ENCODE results near the gene RPUSD1.
"Not testable (repeated sequence)": the region's sequence is repeated elsewhere in the genome, so short reads cannot be mapped to it uniquely, and the experiment has no call there.

Gene RPUSD1

DNA sequence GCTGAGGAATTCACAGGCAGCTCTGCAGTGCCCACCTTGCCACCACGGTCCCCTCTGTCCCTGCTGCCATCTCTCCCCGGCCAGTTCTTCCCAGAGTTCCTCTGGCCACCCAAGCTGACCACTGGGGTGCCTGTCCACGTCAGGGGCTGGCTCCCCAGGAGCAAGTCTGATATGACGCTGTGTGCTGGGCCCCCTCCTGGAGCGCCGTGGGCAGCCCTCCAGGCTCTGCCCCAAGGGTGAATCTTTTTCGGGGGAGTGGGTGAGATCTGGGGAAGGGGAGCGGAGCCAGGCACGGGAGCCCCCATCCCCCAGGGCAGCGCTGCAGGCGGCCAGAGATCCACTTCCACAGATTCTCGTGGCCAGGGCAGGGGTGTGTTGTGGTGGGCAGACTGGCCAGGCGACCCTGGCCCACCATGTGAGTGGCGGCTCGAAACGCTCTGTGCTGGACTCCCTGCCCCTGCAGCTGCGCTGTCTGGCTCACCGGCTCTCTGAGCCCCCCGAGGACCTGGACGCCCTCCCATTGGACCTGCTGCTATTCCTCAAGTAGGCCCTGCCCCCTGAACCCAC, 23.9 kb downstream of the RPUSD1 start:
- no peak for DNase-seq

DNA sequence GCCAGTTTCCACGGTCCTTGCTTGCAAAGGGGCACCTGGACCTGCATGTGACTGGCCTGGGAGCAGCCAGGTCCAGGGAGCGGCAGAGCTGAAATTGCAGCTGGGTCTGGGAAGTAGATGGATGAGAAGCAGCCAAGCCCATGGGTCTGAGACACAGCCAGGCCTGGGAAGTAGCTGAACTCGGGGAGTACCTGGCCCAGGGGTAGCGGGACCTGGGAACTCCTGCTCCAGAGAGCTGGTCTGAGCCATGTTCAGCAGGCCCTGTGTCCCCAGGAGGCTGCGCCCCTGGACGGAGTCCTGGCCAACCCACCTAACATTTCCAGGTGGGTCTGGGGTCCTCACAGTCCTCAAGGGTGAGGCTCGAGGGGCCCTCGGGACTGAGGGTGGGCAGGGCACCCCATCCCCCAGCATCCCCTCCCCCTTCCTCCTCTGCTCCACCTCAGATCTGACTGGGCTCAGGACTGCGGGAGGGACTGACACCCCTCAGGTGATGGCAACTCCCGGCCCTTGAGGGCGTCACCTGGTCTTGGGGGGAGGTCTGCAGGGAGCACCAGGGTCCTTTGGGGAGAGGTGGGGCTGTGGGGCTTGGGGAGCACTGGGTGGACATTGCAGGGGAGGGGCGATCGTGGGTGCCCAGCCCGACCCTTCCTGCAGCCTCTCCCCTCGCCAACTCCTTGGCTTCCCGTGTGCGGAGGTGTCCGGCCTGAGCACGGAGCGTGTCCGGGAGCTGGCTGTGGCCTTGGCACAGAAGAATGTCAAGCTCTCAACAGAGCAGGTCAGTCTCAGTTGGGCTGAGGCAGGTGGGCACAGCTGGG, 24.6 kb downstream of the RPUSD1 start:
- DNase-seq, result no peak

DNA sequence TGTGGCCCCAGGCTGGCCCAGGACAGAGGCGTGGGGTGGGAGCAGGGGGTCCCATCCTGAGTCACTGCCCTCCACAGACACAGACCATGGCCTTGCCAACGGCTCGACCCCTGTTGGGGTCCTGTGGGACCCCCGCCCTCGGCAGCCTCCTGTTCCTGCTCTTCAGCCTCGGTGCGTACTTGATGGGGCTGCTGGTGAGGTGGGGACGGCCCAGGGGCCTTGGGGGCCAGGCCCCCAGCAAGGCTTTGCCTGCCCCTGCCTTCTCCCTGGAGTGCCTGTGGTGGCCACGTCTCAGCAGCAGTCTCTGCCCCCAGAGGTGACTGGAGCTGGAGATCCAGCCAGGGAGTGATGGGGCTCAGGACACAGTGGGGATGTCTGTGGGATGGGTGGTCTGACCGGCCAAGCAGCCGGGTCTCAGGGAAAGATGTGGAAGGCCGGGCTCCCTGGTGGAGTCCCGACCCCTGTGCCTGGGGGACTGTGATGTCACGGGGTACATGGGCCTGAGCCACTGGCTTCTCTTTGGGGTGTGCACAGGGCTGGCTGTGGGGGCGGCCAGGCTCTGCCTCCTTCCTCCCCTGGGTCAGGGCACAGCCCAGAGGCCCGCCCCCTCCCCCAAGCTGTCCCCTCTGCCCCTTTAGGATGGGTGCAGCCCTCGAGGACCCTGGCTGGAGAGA, 25.4 kb downstream of the RPUSD1 start:
- DNase-seq, result no peak

DNA sequence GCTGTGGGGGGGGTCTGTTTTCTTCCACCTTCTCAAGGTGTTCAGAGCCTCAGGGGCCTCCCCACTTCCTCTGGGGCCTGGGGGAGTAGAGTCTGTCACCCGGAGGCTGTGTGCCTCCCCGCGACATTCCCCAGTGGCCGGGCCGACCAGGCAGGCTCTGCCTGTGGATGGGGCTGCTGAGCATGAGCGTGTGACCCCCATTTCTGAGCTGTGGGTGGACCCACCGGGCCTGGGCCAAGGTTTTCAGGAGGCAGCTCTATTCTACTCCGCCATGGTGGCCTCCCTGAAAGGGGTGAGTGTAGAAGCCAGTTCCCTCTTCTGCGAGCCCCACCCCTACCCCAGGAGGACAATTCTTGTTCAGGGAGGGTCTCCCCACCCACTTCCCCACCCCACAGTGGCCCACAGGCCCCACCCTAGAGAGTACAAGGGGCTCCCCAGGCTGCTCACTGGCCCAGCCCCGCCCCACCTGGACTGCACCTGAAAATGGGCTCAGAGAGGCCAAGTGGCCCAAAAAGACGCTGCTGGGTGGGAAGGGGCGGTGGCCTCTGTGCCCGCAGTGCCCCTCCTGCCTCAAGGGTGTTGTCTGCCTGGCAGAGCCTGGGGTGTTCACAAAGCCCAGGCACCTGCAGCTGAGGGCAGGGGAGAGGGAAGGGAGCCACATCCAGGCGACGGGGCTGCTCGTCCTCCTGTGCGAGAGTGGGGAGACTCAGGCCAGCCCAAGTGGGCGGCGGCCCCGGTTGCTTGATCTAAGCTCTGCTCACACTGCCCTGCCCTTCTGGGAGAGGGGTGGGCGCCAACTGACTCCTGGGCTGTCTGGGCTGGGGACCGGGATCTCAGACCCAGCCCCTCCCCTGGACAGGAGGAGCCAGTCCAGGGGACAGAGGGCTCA, 26.3 kb downstream of the RPUSD1 start:
- no peak for DNase-seq

DNA sequence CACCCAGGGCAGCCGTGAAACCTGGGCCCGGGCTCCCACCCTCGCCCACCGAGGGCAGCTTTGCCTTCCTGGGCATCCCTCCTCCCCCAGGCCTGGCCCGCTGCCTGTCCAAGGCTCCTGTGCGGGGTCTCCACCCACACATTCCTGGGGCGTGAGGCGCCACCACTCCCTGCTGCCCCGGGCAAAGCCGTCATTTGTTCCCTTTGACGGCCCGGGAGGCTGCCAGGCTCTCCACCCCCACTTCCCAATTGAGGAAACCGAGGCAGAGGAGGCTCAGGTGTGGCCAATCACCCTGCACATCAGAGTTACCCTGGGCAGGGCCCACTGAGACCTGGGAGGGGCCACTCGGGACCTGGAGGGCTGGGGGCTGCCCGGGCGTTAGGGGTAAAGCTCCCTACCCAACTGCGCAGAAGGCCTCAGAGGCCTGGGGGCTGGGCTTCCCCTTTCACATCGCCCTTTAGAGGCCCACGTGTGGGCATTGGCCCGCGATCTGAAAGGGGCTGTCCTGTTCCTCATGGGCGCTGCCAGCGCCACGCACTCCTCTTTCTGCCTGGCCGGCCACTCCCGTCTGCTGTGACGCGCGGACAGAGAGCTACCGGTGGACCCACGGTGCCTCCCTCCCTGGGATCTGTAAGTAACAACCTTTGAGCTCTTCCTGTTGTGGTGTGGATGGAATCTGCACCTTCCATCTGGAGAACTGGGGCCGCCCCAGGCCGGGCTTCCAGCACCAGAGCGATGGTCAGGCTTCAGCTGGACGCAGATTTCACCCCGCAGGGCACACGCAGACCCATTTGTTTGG, 27.4 kb downstream of the RPUSD1 start, which contains the start of gene MSLN:
Gene MSLN (plus strand): TSS at position 190 of the 799 bp plus-strand sequence. CDS start 1,947 bp downstream, outside the sequence.
- no peak for DNase-seq

DNA sequence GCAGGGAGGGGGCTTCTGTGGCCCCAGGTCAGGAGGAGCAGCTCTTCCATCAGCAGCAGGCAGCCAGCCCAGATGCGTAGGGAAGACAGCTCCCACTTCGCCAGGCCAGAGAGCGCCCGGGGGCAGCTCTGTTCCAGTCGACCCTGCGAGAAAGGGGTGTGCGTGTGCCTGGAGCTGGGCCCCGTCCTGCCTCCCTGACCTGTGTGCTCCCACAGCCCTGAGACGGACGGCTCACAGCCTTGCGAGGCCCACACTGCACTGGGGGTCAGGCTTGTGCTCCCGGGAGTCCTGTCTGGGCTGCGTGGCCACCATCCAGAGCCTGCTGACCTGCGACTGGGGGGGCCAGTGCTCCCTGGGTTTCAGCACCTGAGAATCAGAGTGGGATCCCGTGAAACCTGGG, 28.1 kb downstream of the RPUSD1 start:
- no peak for DNase-seq

DNA sequence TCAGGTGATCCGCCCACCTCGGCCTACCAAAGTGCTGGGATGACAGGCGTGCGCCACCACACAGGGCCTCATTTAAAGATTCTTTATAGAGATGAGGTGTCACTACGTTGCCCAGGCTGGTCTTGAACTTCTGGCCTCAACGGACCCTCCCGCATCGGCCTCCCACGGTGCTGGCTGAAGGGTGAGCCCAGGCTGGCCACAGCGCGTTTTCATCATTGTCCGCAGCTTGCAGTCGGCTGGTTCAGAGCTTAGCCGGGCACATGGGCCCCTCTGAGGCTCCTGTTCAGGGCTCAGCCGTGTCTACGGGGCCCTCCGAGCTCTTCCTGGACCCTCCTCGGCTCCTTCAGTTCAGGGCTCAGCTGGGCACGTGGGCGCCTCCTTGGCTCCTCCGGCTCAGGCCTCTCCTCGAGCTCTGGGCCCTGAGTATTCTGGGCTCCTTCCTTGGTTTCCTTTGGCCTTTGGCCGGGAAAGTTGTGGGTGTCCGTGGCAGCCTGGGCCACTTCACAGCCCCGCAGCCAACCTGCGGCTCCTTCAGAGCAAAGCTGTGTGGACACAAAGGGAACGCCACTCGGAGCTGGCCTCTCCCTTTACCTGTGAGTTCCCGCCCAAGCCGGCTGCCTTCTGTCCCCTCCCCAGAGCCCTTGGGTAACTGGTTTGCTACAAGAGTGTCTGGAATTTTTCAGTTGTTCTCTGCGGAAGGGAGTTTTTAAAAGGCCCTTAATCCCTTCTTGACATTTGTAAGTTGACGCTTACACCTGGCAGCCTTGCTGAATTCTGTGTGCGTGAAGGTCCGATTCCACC, 28.9 kb downstream of the RPUSD1 start:
- no peak for DNase-seq

DNA sequence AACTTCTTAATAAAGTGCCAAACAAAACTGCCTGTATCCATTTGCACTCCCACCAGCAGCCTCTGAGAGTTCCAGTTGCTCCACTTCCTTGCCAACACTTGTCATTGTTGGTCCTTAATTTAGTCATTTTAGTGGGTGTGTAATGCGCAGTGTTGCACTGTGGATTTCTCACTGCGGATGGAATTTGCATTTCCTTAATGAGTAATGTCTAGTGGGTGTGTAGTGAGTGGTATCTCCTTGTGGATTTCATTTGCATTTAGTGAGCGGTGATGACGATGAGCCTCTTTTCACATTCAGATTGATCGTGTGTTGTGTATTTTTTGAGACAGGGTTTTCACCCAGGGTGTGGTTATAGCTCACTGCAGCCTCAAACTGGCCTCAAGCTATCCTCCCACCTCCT, 31.8 kb downstream of the RPUSD1 start:
- DNase-seq, result no peak

DNA sequence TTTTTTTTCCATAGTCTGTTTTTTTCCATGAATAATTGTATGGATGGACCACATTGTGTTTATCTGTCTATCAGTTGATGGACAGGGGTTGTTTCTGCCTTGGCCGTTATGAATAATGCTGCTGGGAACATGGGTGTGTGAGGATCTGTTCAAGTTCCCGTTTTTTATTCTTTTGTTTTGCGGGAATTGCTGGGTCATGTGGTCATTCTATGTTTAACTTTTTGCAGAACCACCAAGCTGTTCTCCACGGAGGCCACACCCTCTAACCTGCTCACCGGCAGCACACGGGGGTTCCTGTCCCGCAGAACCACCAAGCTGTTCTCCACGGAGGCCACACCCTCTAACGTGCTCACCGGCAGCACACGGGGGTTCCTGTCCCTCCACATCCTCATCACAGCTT, 33.5 kb downstream of the RPUSD1 start:
- DNase-seq, result no peak

DNA sequence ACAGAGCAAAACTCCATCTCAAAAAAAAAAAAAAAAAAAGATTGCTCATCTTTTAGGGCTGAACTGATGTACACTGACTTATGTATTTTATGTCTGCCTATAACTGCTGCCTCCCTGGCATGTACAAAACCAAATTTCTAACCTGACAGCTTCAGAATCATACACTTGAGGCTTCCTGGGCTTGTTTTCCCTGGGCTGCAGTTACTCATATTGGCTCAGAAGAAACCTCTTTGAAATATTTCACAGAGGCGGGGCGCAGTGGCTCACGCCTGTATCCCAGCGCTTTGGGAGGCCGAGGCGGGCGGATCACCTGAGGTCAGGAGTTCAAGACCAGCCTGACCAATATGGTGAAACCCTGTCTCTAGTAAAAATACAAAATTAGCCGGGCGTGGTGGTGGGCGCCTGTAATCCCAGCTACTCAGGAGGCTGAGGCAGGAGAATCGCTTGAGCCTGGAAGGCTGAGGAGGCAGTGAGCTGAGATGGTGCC, 34.0 kb downstream of the RPUSD1 start:
- not testable (repeated sequence) for DNase-seq

DNA sequence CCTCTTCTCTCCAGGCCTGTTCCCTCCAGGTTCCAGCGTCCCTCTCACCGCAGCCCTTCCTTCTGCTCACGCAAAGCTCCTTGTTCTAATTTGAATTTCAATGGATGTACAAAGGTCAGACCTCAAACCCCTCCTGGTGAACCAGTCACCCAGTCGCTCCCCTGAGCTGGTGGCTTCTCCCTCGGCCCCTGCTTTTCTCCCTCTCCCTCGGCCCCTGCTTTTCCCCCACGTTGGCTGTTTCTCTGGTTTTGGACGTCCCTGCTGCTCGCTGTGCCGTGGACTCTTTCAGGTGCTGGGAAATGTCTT, 36.2 kb downstream of the RPUSD1 start:
- DNase-seq, result no peak

DNA sequence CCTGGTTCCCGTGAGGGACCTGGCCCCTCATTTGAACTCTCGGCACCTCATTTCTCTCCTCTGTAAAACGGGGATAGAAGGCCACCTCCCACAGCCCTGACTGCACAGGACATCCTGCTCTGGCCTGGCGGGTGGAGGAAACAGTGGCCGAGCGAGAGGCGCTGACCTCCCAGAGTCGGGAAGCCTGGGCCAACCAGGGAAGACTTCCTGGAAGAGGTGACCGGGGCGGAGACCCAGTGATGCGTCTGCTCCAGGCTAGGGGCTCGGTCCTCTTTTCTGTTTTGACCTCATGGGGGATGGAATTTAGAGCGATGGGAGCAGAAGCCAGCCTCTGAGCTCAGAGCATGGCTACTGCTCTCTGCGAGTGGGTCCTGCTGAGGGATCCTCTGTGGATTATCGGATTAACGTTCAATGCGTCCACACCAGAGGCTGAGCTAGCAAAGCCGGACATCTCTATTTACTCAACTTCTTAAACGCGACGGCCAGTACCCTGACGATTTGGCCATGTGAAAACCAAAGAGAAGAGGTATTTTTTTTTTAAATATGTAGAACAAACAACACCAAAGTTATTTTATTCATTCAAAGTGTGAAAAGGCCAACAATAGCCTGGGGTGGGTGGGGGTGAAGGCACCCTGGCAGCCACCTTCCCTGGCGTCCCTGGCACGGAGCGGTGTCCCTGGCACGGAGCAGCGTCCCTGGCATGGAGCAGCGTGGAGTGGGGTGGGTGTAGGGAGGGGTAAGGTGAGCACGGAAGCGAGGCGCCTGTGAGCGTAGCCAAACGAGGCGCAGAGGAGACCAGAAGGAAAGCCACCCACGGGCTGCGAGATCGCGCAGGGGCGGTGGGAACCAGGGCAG, 36.8 kb downstream of the RPUSD1 start:
- DNase-seq, result no peak

DNA sequence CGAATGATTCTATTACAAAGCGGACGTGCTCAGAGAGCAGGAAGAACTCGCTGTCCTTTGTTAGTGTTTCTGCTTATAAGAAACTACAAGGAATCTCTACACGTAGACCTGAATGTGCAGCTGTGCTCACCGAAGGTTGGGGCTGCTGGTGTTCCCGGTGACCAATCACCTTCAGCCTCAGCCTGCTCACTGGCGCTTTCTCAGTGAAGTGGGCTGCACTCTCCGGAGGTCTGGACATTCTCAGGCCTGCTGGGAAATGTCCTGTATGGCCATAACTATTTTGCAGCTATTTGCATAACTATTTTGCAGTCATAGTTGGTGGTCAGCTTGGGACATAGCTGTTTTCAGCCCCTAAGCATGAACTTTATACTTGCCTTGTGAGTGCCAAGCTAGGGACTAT, 37.7 kb downstream of the RPUSD1 start:
- DNase-seq, result no peak

DNA sequence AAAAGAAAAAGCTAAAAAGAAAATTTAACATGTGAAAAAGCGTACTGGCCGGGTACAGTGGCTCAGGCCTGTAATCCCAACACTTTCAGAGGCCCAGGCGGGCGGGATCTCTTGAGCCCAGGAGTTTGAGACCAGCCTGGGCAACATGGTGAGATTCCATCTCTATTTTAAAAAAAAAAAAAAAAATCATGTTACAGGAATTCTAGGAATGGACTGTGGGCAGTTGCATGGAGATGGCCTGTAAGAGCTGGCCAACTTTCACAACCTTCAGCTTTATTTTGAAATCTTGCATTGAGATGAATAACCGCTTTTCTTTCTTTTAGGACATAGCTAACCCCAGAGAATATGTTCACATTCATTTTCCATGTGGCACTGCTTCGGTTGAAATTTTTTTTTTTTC, 39.2 kb downstream of the RPUSD1 start:
- no peak for DNase-seq

DNA sequence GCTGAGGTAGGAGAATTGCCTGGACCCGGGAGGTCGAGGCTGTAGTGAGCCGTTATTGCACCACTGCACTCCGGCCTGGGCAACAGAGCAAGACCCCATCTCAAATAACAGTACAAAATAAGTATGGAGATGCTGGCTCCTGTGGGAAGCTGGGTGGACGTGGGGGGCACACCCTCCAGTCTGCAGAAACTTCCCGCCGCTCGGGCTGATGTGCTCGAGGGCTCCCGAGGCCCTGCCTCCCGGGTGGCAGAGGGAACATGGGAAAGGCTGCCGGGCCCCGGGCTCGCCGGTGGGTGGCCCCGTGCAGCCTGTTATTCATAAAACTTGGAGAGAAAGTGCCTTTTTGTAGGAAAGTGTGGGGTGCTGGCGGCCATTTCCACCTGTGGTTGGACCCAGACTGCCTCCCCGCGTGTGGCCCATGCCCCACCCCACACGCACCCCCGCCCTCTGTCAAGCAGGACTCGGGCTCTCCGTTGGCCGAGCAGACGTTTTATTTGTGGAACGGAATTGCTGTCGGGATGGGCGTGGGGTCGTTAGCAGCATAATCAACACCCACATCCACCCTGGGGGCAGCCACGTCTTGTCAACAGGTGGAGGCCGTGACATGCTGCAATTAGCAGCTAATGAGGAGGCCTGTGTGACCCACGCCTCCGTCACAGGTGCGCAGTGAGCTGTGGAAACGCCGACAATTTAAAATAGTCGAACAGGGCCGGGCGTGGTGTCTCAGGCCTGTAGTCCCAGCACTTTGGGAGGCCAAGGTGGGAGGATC, 40.0 kb downstream of the RPUSD1 start:
- DNase-seq, result no peak

DNA sequence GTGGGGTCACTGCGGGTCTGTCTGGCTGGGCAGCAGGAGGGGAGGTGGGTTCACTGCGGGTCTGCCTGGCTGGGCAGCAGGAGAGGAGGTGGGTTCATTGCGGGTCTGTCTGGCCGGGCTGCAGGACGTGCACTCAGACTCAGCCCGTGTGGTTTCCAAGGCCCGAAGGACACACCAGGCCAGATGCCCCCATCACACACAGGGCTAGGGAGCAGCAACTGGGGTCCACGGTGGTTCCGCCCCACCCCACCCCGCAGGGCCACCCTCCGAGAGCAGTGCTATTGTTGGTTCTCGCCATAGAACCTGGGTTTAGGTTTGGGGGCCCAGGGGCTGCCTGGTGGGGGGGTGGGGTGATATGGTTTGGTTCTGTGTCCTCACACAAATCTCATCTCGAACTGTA, 41.5 kb downstream of the RPUSD1 start:
- DNase-seq, result no peak

DNA sequence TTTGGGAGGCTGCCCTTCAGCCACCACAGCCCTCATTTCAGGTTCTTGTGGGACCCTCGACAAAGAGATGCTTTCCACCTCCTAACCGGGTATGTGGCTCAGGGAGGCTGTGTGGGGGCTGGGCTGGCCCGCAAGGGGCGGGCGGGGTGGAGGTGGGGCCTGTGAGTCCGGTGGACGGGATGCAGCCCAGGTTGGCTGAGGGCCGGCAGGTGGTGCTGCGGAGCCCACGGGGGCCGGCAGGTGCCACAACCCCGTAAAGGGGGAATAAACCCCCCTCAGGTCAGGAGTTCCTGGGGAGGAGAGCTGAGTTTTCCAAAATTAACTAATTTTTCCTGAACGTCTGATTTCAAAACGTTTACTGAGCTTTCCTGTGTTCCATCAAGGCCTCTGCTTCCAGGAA, 42.4 kb downstream of the RPUSD1 start:
- DNase-seq, result no peak

DNA sequence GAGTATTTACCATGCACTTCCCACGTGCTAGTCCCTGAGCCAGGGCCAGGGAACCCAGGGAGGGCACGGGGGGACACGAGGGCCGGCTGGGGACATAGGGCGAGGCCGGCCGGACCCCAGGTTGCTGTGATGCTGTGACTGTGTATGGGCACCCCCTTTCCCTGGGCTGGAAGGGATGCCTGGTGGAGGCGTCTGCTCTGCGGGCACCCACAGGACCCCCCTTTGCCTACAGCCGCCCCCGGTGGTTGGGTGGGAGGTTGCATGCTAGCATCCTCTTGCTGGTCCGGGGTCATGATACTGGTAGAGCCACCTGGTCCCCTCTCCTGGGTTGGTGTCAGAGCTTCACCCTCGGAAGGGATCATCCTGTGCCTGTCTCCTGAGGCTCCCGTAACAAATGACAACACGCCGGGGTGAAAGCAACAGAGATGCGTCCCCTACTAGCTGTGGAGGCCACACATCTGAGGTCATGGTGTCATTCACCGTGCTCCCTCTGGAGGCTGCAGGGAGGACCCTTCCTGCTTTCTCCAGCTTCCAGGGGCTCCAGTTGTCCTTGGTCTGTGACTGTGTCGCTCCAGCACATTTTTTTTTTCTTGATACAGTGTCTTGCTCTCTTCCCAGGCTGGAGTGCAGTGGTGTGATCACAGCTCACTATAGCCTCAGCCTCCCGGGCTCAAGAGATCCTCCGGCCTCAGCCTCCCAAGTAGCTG, 44.2 kb downstream of the RPUSD1 start:
- no peak for DNase-seq

DNA sequence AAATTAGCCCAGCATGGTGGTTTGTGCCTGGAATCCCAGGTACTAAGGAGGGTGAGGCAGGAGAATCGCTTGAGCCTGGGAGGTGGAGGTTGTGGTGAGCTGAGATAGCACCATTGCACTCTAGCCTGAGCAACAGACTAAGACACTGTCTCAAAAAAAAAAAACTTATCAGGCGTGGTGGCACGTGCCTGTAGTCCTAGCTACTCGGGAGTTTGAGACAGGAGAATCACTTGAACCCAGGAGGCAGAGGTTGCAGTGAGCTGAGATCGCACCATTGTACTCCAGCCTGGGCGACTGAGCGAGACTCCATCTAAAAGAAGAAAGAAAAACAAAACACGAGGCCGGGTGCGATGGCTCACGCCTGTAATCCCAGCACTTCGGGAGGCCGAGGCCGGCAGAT, 45.3 kb downstream of the RPUSD1 start:
- not testable (repeated sequence) for DNase-seq

All from activated effector memory CD4-positive, alpha-beta T cell treated with anti-CD3 and anti-CD28 coated beads, Interleukin-2, amount 50 U/mL, for 16 hours (primary cell).